Smooth muscle cell (in vitro differentiated cells): Measurements from ENCODE around the gene FMO4. TPM values are rescaled to one million over a fixed set of nuclear protein-coding genes. Genes with fewer than 3 reads are reported as not detected.
"Not testable (repeated sequence)": the region's sequence is repeated elsewhere in the genome, so short reads cannot be mapped to it uniquely, and the experiment has no call there.

Source experiments
- DNase-seq: peaks from one replicate; lab custom pipeline; 2025; ENCODE audit not compliant: unreplicated experiment; lab: John Stamatoyannopoulos, UW
- H2AFZ ChIP-seq: fragments of 200-600 bp; sonication (generic); 2 replicates; pipeline ENCODE4 v1.6.0; 2016; ENCODE audit warnings: antibody characterized with exemption, low read depth, mild to moderate bottlenecking
- H3F3A ChIP-seq: fragments of 200-600 bp; sonication (generic); 2 replicates; pipeline ENCODE4 v1.6.0; 2017; ENCODE audit warnings: antibody characterized with exemption, low read depth
- H3K27ac ChIP-seq: fragments of 200-600 bp; sonication (generic); 2 replicates; pipeline ENCODE4 v1.5.1; 2016; ENCODE audit warnings: low read depth, mild to moderate bottlenecking
- H3K27me3 ChIP-seq: fragments of 200-600 bp; sonication (generic); 2 replicates; pipeline ENCODE4 v1.6.1; 2016; ENCODE audit warnings: low read depth, mild to moderate bottlenecking
- H3K36me3 ChIP-seq: fragments of 200-600 bp; sonication (generic); 2 replicates; pipeline ENCODE4 v1.5.1; 2016; ENCODE audit warnings: low read depth
- H3K4me1 ChIP-seq: fragments of 200-600 bp; sonication (generic); 2 replicates; pipeline ENCODE4 v1.5.1; 2016; ENCODE audit warnings: low read depth
- H3K4me2 ChIP-seq: fragments of 200-600 bp; sonication (generic); 2 replicates; pipeline ENCODE4 v1.6.0; 2016; ENCODE audit warnings: mild to moderate bottlenecking
- H3K4me3 ChIP-seq: fragments of 200-600 bp; sonication (generic); 2 replicates; pipeline ENCODE4 v1.5.1; 2016; ENCODE audit warnings: mild to moderate bottlenecking
- H3K79me2 ChIP-seq: fragments of 200-600 bp; sonication (generic); 2 replicates; pipeline ENCODE4 v1.6.0; 2016; ENCODE audit warnings: low read depth, mild to moderate bottlenecking
- H3K9ac ChIP-seq: fragments of 200-600 bp; sonication (generic); 2 replicates; pipeline ENCODE4 v1.6.0; 2016; ENCODE audit warnings: low read depth
- H3K9me3 ChIP-seq: fragments of 200-600 bp; sonication (generic); replicated peaks from 2 replicates; pipeline ENCODE4 v1.5.1; 2016; ENCODE audit warnings: low read depth
- H4K20me1 ChIP-seq: fragments of 200-600 bp; sonication (generic); 2 replicates; pipeline ENCODE4 v1.6.0; 2016; ENCODE audit warnings: low read depth
- CTCF ChIP-seq: fragments of 200-600 bp; sonication (generic); IDR thresholded peaks from 2 replicates; pipeline ENCODE4 v1.5.1; 2017; ENCODE audit warnings: borderline replicate concordance, mild to moderate bottlenecking, antibody characterized with exemption; ENCODE audit not compliant: insufficient read depth, poor library complexity, severe bottlenecking
- WGBS: methylation state at CpG from one replicate; pipeline ENCODE4 v1.1.7; 2016; ENCODE audit warnings: low lambda C conversion rate; 5-methylcytosine and 5-hydroxymethylcytosine counted together
- polyA plus RNA-seq: library from polyadenylated mRNA; unstranded; fragments of >200 nt; fragmentation: Nextera tagmentation; extraction: Ambion mirVana; gene quantifications from 2 replicates; pipeline ENCODE4 v1.2.1, GENCODE V29; 2016
- total RNA-seq: library from RNA; depleted of rRNA; stranded (reverse); fragments of >200 nt; gene quantifications from 2 replicates; pipeline ENCODE4 v1.2.3, GENCODE V29; 2014

Gene FMO4
- total and polyA plus RNA-seq, 2 experiments from 2014 or later, result 2.0 TPM

GRCh38 chr1:171292799-171293198, 21.2 kb upstream of the FMO4 start:
- Histone ChIP-seq H3K9me3 (no peaks in the 10 kb centered on the region), H3K9ac (no peak overlapping the region), H3F3A (no peaks in the 10 kb centered on the region), H4K20me1 (no peaks in the 10 kb centered on the region), H3K36me3 (no peaks in the 10 kb centered on the region), H3K27me3 (no peaks in the 10 kb centered on the region), H3K4me2 (no peak overlapping the region), H3K27ac (no peak overlapping the region), H3K4me3 (no peak overlapping the region), H2AFZ (no peak overlapping the region), H3K4me1 (no peaks in the 10 kb centered on the region), H3K79me2 (no peaks in the 10 kb centered on the region)
- TF ChIP-seq CTCF, result no peak
- no peak for DNase-seq
- WGBS, result 76% methylated on average over 1 of the region's 1 CpG

GRCh38 chr1:171295383-171295782, 18.6 kb upstream of the FMO4 start:
- not testable (repeated sequence) for H3K4me2 ChIP-seq, H3K9ac ChIP-seq, H3K9me3 ChIP-seq, H3K79me2 ChIP-seq, DNase-seq, H3K27ac ChIP-seq, H3K27me3 ChIP-seq, H3K4me3 ChIP-seq, H4K20me1 ChIP-seq, H3K4me1 ChIP-seq, H3F3A ChIP-seq, H2AFZ ChIP-seq, H3K36me3 ChIP-seq
- 54% methylated on average over 7 of the region's 7 CpGs for WGBS

GRCh38 chr1:171295821-171296220, 18.2 kb upstream of the FMO4 start:
- Histone ChIP-seq H3F3A (no peaks in the 10 kb centered on the region), H3K36me3 (peaks cover 3% of the 10 kb centered on the region), H3K4me2 (no peak overlapping the region), H3K79me2 (no peaks in the 10 kb centered on the region), H3K9ac (no peak overlapping the region), H3K4me3 (no peak overlapping the region), H4K20me1 (no peaks in the 10 kb centered on the region), H3K4me1 (no peaks in the 10 kb centered on the region), H3K27me3 (no peaks in the 10 kb centered on the region), H3K27ac (no peak overlapping the region), H3K9me3 (no peaks in the 10 kb centered on the region), H2AFZ (no peak overlapping the region)
- WGBS, result 95% methylated on average over 3 of the region's 3 CpGs
- DNase-seq, result no peak
- TF ChIP-seq CTCF, result no peak

GRCh38 chr1:171296897-171297296, 17.1 kb upstream of the FMO4 start:
- no peak overlapping the region for H3K4me3 ChIP-seq
- no peaks in the 10 kb centered on the region for H3K4me1 ChIP-seq
- H3K4me2 ChIP-seq, result no peak overlapping the region
- no peaks in the 10 kb centered on the region for H3K79me2 ChIP-seq
- no peaks in the 10 kb centered on the region for H3F3A ChIP-seq
- DNase-seq, result no peak
- H3K36me3 ChIP-seq, result peaks cover 9% of the 10 kb centered on the region
- no peak overlapping the region for H2AFZ ChIP-seq
- TF ChIP-seq CTCF, result no peak
- no peak overlapping the region for H3K27ac ChIP-seq
- H4K20me1 ChIP-seq, result no peaks in the 10 kb centered on the region
- 72% methylated on average over 2 of the region's 2 CpGs for WGBS
- no peaks in the 10 kb centered on the region for H3K9me3 ChIP-seq
- H3K9ac ChIP-seq, result no peak overlapping the region
- no peaks in the 10 kb centered on the region for H3K27me3 ChIP-seq
